HG02678 (cell line): Measurements from ENCODE around the gene MYO5A.

ENCODE experiments used
- ATAC-seq: cut with Tn5 transposase; IDR thresholded peaks from one replicate; pipeline ENCODE4 v1.9.1; 2021; ENCODE audit warnings: mild to moderate bottlenecking, moderate library complexity; ENCODE audit not compliant: unreplicated experiment

MYO5A gene

DNA sequence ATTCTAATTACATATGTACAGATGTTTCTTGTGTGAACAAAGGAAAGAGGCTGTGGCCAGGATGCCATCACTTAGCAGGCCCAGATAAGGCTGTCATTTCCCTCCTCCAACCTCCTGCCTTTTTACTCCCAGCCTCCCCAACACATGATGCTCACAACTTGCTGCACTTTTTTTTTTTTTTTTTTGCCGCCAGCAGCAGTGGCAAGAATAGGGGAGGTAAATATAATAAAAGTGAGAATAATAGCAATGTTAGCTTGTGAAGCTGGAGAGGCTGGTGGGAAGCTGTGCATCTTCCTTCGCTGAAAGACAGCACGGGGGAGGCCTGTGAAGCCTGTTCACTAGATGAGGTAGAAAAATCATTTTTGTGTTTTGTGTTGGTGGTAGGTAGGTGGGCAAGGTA is 190.6 kb downstream of the MYO5A start:
- no peak for ATAC-seq

GRCh38 chr15:52337198-52337853 is 191.4 kb downstream of the MYO5A start:
- ATAC-seq = no peak

DNA sequence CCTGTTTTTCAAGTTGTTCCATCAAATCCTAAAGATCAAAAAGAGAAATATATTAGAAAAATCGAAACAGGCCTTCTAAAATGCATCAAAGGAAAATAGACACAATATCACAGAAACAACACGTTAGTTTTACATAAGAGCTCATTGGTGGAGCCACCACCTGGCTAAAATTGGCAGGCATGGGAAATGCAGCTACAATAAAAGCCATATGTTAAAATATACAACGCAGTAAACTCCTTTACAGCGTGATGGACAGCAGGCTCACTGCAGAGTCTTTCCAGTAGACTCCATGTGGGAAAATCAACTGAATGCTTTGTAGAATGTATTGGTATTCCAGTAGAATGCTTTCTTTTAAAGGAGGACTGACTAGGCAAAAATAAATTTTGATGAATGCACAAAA is 192.2 kb downstream of the MYO5A start:
- ATAC-seq = no peak

DNA sequence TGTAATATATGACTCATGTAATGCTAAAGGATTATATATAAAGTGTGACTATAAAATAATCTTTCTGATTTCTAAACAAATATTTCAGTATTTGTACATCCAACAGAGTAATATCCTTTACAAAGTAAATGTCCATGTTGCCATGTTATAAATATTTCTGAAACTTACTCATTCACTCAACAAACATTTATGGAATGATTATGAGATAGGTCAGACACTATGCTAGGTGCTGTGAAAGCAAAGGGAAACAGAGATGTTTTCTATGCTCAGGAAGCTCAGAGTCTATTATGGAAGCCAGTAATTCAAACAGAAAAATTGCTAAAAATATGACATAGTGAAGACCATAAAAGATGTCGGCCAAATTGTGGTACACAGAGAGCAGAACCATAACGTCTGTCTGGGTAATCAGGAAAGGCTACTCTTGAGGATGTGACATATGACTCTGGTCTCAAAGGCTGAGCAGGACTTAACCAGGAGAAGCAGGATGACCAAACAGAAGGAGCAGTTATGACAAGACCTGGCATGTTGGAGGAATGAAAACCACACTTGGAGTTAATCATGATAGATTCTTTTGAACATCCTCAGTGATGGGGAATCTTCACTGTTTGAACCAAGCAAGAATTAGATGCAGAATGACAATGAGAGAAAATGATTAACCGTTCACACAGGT is 194.1 kb downstream of the MYO5A start:
- ATAC-seq = no peak

DNA sequence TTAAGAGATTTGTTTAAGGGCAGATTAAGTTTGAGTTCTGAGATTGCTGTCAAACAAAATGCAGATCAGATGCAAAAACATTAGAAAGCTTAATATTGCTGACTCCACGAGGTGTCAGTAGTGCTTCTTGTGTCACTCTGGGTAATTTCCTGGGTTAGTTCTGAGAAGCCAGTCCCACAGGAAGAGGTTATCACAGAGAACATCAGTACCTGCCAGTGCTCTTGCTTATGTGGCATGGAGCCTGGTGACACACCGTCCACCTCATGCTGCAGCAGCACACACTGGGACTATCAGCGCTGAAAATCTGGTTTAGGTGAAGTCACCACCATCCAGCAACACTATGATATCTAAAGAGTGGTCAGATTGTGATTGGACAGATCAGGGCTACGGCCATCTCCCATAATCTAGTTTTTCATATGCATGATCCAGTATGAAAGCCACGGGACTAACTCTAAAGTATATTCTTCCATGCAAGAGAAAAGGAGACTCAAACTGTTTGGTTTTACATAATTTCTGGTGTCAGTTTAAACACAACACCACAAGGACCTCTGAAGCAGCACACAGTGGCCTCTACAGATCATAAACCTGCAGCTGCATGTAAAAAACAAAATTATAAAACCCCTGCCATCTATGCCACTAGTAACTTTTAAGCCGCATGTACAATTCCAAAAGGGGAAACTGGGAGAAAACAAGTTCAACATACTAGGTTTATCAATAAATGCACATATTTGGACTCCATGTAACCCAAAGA is 197.0 kb downstream of the MYO5A start:
- peak; percentile 89 for ATAC-seq

DNA sequence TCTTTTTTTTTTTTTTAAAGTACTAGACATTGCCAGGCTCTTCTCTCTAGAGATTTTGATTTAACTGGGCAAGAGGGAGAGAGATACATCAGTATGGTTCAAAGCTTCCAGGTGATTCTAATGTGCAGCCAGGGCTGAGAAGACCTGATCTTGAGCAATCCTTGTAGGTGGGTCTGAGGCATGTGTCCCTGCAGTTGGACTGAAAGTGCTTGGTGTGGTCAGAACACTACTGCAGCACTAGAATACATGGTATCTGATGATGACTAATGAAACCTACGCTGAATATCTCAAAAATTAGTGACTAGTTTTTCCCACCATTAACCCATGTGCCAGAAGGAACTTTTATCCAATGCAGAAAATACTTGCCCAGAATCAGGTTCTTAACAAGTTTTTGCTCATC is 198.7 kb downstream of the MYO5A start:
- no peak for ATAC-seq

- ATAC-seq = no peak
These were observed 199.5 kb downstream of the MYO5A start for GRCh38 chr15:52329150-52329549.

GRCh38 chr15:52328680-52329079 is 200.0 kb downstream of the MYO5A start:
- no peak for ATAC-seq

- no peak for ATAC-seq
These were observed 201.9 kb downstream of the MYO5A start for GRCh38 chr15:52326756-52327155.

- no peak for ATAC-seq
These were observed 204.6 kb downstream of the MYO5A start for GRCh38 chr15:52324109-52324508.

DNA sequence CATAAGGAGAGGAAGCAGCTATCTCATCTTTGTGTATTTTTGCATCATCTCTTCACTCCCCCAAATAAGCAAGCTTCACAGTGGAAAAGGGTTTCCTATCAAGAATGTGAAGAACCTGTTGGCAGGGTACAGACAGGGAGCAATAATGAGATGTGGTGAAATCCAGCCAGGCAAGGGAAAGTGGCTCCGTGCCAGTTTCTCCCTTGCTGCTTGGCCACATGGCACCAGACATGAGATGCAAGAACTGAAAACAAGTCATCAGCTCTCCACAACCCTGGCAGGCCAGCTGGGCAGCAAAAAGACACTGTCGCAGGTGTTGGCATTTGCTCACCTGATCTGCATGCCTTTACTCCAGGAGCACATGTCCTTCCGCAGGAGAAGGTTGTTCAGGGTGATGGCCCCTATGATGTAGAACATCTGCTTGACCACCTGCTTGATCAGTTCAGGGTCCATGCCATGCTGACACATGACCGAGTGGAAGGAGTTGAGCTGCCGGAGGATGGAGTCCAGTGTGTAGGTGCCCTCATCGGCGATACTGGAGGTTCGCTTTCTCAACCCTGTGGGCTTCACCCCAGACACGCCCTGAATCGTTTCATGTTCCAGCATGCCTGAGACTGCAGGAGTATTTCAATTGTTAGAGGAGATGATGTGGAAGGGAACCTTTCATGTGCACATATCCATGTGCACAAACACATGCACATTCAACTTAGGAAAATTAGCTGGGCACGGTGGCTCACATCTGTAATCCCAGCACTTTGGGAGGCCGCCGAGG is 209.8 kb downstream of the MYO5A start:
- no peak for ATAC-seq

GRCh38 chr15:52317688-52318087 is 211.0 kb downstream of the MYO5A start:
- ATAC-seq = no peak

- no peak for ATAC-seq
These were observed 211.7 kb downstream of the MYO5A start for GRCh38 chr15:52317022-52317421.

DNA sequence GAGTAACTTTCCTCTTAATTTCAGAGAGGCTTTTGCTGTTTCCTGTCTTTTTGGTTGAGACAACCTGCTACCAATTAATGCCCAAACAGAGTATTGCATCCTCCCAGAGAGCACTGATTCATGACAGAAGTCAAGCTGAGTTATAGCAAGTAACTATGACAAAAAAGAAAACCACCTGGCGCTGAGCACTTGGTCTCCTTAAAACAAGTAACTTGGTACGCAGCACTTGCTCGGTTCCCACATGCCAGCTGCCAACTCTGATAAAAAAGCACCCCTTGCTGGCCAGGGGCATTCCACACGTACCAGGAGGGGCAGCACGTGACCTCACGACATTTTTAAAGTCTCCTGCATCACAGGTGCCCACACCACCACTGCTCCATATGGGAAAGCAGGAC is 219.5 kb downstream of the MYO5A start:
- no peak for ATAC-seq

- no peak for ATAC-seq
These were observed 220.1 kb downstream of the MYO5A start for GRCh38 chr15:52308446-52309153.

GRCh38 chr15:52307847-52308246 is 220.8 kb downstream of the MYO5A start:
- ATAC-seq = no peak

- no peak for ATAC-seq
These were observed 222.4 kb downstream of the MYO5A start for GRCh38 chr15:52306270-52306669.

DNA sequence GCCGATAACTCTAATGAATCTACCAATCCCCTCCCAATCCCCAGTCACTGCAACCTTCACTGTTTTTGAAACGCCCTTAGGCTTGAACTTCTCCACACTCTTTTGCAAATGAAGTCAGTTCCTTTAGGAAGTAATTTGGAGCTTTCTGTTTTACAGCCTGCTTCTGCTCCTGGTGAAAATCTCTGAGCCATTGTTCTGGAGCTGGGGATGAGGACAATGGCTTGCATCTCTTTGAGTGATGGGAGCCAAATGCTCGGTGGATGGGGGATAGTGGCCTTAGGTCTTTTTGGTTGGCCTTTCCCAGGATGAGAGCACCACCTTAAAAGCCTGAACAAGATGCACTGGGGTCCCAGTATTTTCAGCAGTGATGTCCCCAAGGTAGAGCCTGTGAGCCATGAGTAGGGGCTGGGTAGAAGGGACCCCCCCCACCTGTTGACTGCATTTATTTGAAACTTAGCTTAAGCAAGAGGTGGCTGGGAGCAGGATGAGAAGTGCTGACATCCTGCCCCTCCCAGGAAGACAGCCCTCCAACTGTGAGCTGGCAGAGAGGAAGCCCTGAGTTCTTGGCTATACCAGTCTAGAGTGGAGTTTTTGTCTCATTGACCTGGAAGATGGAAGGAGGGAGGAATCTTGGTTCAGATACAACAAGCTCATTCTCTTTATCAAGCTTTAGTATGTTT is 225.4 kb downstream of the MYO5A start:
- ATAC-seq = no peak

GRCh38 chr15:52301265-52301847 is 227.3 kb downstream of the MYO5A start:
- ATAC-seq = no peak
